SK-N-SH (cell line): Measurements from ENCODE around the gene HLA-B. TPM values are rescaled to one million over a fixed set of nuclear protein-coding genes. Genes with fewer than 3 reads are reported as not detected.

ENCODE experiments used
- CTCF ChIA-PET: fragments of 300-600, 350-600 bp; formaldehyde crosslinking; extraction: SDS; loops from one replicate; lab custom pipeline; 2021; lab: Yijun Ruan, JAX
- POLR2A ChIA-PET: fragments of 350-600 bp; sonication (Branson Sonifier 250); formaldehyde crosslinking; extraction: SDS; loops from one replicate; lab custom pipeline; 2020; ENCODE audit warnings: antibody characterized with exemption, inconsistent platforms; lab: Yijun Ruan, JAX
- DNase-seq: peaks from one replicate; pipeline ENCODE4 v3.0.0; 2012
- H2AFZ ChIP-seq: fragments of 200-600 bp; sonication (generic); 2 replicates; pipeline ENCODE4 v1.8.1; 2016; ENCODE audit warnings: antibody characterized with exemption, mild to moderate bottlenecking, low read depth
- H3F3A ChIP-seq: fragments of 200-600 bp; sonication (generic); replicated peaks from 2 replicates; pipeline ENCODE3; 2016; ENCODE audit warnings: antibody characterized with exemption, mild to moderate bottlenecking; ENCODE audit not compliant: insufficient read depth
- H3K27ac ChIP-seq, 2 experiments: fragments of 200-500 bp in 1 of 2; fragments of 200-600 bp in 1 of 2; sonication (Bioruptor generic) in 1 of 2; sonication (generic), shearing (Covaris generic) in 1 of 2; 2 replicates each; pipeline versions ENCODE4 v1.5.1 to v1.6.1; 2014 to 2016; ENCODE audit warnings: low read depth in 2 of 2, inconsistent platforms in 1 of 2, low read length in 1 of 2, mild to moderate bottlenecking in 1 of 2, mixed read lengths in 1 of 2
- H3K27me3 ChIP-seq: fragments of 200-600 bp; sonication (generic), shearing (Covaris generic); 2 replicates; pipeline ENCODE4 v1.6.1; 2016; ENCODE audit warnings: mixed run types; ENCODE audit not compliant: insufficient read depth
- H3K36me3 ChIP-seq, 2 experiments: fragments of 200-500 bp in 1 of 2; fragments of 200-600 bp in 1 of 2; sonication (Bioruptor generic) in 1 of 2; sonication (generic) in 1 of 2; replicated peaks in 1 of 2; 2 replicates each; pipeline versions ENCODE3 to v1.5.1; 2014 to 2016; ENCODE audit warnings: low read length in 1 of 2, mild to moderate bottlenecking in 1 of 2; ENCODE audit not compliant: insufficient read depth in 2 of 2, control insufficient read depth in 1 of 2
- H3K4me1 ChIP-seq, 2 experiments: fragments of 200-500 bp in 1 of 2; fragments of 200-600 bp in 1 of 2; sonication (Bioruptor generic) in 1 of 2; sonication (generic), shearing (Covaris generic) in 1 of 2; 2 replicates each; pipeline versions ENCODE4 v1.5.1 to v1.6.1; 2014 to 2016; ENCODE audit warnings: low read depth in 1 of 2, low read length in 1 of 2, mixed run types in 1 of 2; ENCODE audit not compliant: insufficient read depth in 2 of 2, control insufficient read depth in 1 of 2
- H3K4me2 ChIP-seq: fragments of 200-600 bp; sonication (generic), shearing (Covaris generic); 2 replicates; pipeline ENCODE4 v1.6.1; 2017; ENCODE audit warnings: mixed run types
- H3K4me3 ChIP-seq, 2 experiments: fragments of 200-500 bp in 1 of 2; fragments of 200-600 bp in 1 of 2; sonication (Bioruptor generic) in 1 of 2; sonication (generic), shearing (Covaris generic) in 1 of 2; 2 replicates each; pipeline versions ENCODE4 v1.5.1 to v1.8.1; 2014 to 2016; ENCODE audit warnings: low read depth in 2 of 2, inconsistent platforms in 1 of 2, low read length in 1 of 2, mild to moderate bottlenecking in 1 of 2, mixed read lengths in 1 of 2, moderate library complexity in 1 of 2
- H3K79me2 ChIP-seq: fragments of 200-600 bp; sonication (generic); 2 replicates; pipeline ENCODE4 v1.8.1; 2017; ENCODE audit warnings: mild to moderate bottlenecking; ENCODE audit not compliant: insufficient read depth
- H3K9ac ChIP-seq: fragments of 200-600 bp; sonication (generic); 2 replicates; pipeline ENCODE4 v1.6.1; 2017; ENCODE audit warnings: mixed run types
- H3K9me2 ChIP-seq: fragments of 200-600 bp; sonication (generic); 2 replicates; pipeline ENCODE4 v1.6.1; 2017; ENCODE audit warnings: mixed run types
- H3K9me3 ChIP-seq: fragments of 200-600 bp; sonication (generic); 2 replicates; pipeline ENCODE4 v1.6.1; 2017; ENCODE audit warnings: mixed run types, mild to moderate bottlenecking, moderate library complexity
- H4K20me1 ChIP-seq: fragments of 200-600 bp; sonication (generic); 2 replicates; pipeline ENCODE4 v1.6.1; 2017; ENCODE audit warnings: mild to moderate bottlenecking, mixed run types; ENCODE audit not compliant: insufficient read depth
- FOXJ3 ChIP-seq: sonication (generic); formaldehyde crosslinking; IDR thresholded peaks from 2 replicates; pipeline ENCODE4 v1.5.1; 2020; ENCODE audit warnings: mild to moderate bottlenecking, missing genetic modification reagents
- GATA2 ChIP-seq: sonication (generic); formaldehyde crosslinking; IDR thresholded peaks from 2 replicates; pipeline ENCODE4 v1.5.0; 2020; ENCODE audit warnings: mild to moderate bottlenecking, missing genetic modification reagents
- TCF12 ChIP-seq: IDR thresholded peaks from 2 replicates; pipeline ENCODE4 v1.4.0; 2012
- WGBS: methylation state at CpG from one replicate; pipeline ENCODE4 v1.1.6; 2017; ENCODE audit warnings: low lambda C conversion rate; 5-methylcytosine and 5-hydroxymethylcytosine counted together
- polyA plus RNA-seq, 3 experiments: library from polyadenylated mRNA; depleted of rRNA; stranded (reverse); fragments of >200 nt; gene quantifications; 2 replicates each; pipeline ENCODE4 v1.2.3, GENCODE V29; 2012
- TF ChIP-seq, protein P1 (sequence below): IDR thresholded peaks from 2 replicates; pipeline ENCODE4 v1.4.0; 2012; ENCODE audit warnings: low read depth, borderline replicate concordance
- TF ChIP-seq, protein P2 (sequence below): IDR thresholded peaks from 2 replicates; pipeline ENCODE4 v1.4.0; 2012; ENCODE audit warnings: low read depth, borderline replicate concordance
- TF ChIP-seq, protein P3 (sequence below): IDR thresholded peaks from 2 replicates; pipeline ENCODE4 v1.6.1; 2012; ENCODE audit warnings: mild to moderate bottlenecking, low read depth, low read length, moderate library complexity
- TF ChIP-seq, protein P4 (sequence below): IDR thresholded peaks from 2 replicates; pipeline ENCODE4; 2012

The HLA-B gene
- polyA plus RNA-seq, 1 of the 3 experiments (the other 2 are of a cell fraction): 18.7 TPM

DNA sequence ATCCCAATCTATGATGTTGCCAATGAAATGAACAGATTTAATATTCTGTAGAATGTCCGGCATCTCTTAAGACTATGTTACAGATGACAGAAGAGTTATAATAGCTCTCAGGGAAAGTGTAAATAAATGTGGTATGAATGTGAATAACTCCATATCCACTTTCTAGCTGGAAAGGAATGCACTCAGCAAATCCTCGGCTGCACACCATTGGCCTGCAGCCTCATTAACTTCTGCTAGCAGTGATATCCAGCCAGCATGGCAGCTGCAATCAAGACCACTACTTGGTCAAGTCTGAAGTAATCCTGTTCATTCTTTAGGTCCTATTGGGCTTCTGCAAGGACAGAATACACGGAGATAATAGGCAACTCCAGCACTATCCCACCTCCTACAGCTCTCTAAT lies 29.1 kb upstream of the HLA-B start (continued):
- TF ChIP-seq, protein P1, sequence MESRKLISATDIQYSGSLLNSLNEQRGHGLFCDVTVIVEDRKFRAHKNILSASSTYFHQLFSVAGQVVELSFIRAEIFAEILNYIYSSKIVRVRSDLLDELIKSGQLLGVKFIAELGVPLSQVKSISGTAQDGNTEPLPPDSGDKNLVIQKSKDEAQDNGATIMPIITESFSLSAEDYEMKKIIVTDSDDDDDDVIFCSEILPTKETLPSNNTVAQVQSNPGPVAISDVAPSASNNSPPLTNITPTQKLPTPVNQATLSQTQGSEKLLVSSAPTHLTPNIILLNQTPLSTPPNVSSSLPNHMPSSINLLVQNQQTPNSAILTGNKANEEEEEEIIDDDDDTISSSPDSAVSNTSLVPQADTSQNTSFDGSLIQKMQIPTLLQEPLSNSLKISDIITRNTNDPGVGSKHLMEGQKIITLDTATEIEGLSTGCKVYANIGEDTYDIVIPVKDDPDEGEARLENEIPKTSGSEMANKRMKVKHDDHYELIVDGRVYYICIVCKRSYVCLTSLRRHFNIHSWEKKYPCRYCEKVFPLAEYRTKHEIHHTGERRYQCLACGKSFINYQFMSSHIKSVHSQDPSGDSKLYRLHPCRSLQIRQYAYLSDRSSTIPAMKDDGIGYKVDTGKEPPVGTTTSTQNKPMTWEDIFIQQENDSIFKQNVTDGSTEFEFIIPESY: no peak
- TF ChIP-seq, protein P2, sequence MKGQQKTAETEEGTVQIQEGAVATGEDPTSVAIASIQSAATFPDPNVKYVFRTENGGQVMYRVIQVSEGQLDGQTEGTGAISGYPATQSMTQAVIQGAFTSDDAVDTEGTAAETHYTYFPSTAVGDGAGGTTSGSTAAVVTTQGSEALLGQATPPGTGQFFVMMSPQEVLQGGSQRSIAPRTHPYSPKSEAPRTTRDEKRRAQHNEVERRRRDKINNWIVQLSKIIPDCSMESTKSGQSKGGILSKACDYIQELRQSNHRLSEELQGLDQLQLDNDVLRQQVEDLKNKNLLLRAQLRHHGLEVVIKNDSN: no peak
- TF ChIP-seq GATA2 (CRISPR knock-in tag): no peak
- TF ChIP-seq, protein P3, sequence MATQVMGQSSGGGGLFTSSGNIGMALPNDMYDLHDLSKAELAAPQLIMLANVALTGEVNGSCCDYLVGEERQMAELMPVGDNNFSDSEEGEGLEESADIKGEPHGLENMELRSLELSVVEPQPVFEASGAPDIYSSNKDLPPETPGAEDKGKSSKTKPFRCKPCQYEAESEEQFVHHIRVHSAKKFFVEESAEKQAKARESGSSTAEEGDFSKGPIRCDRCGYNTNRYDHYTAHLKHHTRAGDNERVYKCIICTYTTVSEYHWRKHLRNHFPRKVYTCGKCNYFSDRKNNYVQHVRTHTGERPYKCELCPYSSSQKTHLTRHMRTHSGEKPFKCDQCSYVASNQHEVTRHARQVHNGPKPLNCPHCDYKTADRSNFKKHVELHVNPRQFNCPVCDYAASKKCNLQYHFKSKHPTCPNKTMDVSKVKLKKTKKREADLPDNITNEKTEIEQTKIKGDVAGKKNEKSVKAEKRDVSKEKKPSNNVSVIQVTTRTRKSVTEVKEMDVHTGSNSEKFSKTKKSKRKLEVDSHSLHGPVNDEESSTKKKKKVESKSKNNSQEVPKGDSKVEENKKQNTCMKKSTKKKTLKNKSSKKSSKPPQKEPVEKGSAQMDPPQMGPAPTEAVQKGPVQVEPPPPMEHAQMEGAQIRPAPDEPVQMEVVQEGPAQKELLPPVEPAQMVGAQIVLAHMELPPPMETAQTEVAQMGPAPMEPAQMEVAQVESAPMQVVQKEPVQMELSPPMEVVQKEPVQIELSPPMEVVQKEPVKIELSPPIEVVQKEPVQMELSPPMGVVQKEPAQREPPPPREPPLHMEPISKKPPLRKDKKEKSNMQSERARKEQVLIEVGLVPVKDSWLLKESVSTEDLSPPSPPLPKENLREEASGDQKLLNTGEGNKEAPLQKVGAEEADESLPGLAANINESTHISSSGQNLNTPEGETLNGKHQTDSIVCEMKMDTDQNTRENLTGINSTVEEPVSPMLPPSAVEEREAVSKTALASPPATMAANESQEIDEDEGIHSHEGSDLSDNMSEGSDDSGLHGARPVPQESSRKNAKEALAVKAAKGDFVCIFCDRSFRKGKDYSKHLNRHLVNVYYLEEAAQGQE: no peak

DNA sequence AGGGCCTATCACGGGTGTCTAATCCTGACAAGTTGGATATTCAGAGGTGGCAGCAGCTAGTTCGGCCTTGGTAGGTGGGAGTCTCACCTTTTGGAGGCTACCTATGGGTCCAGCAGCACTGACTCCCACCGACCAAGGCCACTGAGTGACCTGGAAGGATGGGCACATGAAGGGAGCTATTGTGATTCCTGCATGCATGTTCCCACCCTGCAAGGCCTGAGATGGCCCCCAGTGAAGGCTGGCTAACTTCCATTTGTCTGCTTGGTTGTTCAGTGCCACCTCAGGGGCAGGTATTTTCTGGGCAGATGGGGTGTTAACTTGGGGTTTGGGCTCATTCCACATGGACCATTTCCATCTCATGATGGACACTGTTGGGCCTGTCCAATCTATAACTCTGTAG lies 28.1 kb upstream of the HLA-B start:
- 0% methylated on average over 3 of the region's 3 CpGs for WGBS
- ChIA-PET CTCF (no interaction called here), POLR2A (no interaction called here)
- no peaks in the 10 kb centered on the region for H3K4me1 ChIP-seq
- H3K27me3 ChIP-seq: peaks cover 63% of the 10 kb centered on the region
- no peaks in the 10 kb centered on the region for H3K79me2 ChIP-seq
- TF ChIP-seq, protein P4, sequence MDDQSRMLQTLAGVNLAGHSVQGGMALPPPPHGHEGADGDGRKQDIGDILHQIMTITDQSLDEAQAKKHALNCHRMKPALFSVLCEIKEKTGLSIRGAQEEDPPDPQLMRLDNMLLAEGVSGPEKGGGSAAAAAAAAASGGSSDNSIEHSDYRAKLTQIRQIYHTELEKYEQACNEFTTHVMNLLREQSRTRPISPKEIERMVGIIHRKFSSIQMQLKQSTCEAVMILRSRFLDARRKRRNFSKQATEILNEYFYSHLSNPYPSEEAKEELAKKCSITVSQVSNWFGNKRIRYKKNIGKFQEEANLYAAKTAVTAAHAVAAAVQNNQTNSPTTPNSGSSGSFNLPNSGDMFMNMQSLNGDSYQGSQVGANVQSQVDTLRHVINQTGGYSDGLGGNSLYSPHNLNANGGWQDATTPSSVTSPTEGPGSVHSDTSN: no peak
- no peak for TF ChIP-seq TCF12
- TF ChIP-seq FOXJ3 (CRISPR knock-in tag): no peak
- no peak overlapping the region for H3K9ac ChIP-seq
- no peak overlapping the region for H3K27ac ChIP-seq
- DNase-seq: no peak
- no peak overlapping the region for H3K4me3 ChIP-seq
- no peak overlapping the region for H2AFZ ChIP-seq
- H3K4me2 ChIP-seq: no peak overlapping the region
- H3K36me3 ChIP-seq: no peaks in the 10 kb centered on the region
- no peaks in the 10 kb centered on the region for H3K9me3 ChIP-seq
- no peaks in the 10 kb centered on the region for H3F3A ChIP-seq
- no peaks in the 10 kb centered on the region for H4K20me1 ChIP-seq
- H3K9me2 ChIP-seq: no peaks in the 10 kb centered on the region
